Panc1 (cell line): ENCODE results near the gene ATRN. TPM values are rescaled to one million over a fixed set of nuclear protein-coding genes. Genes with fewer than 3 reads are reported as not detected.
"Not testable (repeated sequence)": the region's sequence is repeated elsewhere in the genome, so short reads cannot be mapped to it uniquely, and the experiment has no call there.

ENCODE experiments used
- ATAC-seq: fragments of 200-7000 bp; cut with Tn5 transposase; 2 replicates; pipeline ENCODE4 v1.9.1; 2020; ENCODE audit warnings: mild to moderate bottlenecking, moderate library complexity
- BruUV-seq: library from RNA; stranded (reverse); fragments of 400-500 nt; replicated peaks from 2 replicates; lab custom pipeline; 2021; lab: Mats Ljungman, UMichigan
- CTCF ChIA-PET: fragments of 300-600 bp; sonication (Branson Sonifier 250); formaldehyde crosslinking; loops from one replicate; lab custom pipeline; 2022; ENCODE audit warnings: antibody characterized with exemption; lab: Charles Lee
- POLR2A ChIA-PET: fragments of 300-600 bp; sonication (Branson Sonifier 250); formaldehyde crosslinking; loops from one replicate; lab custom pipeline; 2022; ENCODE audit warnings: antibody characterized with exemption; lab: Charles Lee
- DNase-seq: peaks from one replicate; pipeline ENCODE4 v3.0.0-alpha.2; 2010; ENCODE audit warnings: low read depth, low spot score
- H3K27ac ChIP-seq: 2 replicates; pipeline ENCODE4 v1.5.1; 2011; ENCODE audit warnings: mild to moderate bottlenecking, low read length, inconsistent platforms
- H3K27me3 ChIP-seq: fragments of 200-500 bp; sonication (Bioruptor generic); 2 replicates; pipeline ENCODE4 v1.6.0; 2014; ENCODE audit warnings: low read length, inconsistent platforms; ENCODE audit not compliant: control insufficient read depth, insufficient read depth
- H3K36me3 ChIP-seq: fragments of 200-500 bp; sonication (Bioruptor generic); 2 replicates; pipeline ENCODE4 v1.5.1; 2014; ENCODE audit warnings: inconsistent platforms, mild to moderate bottlenecking, low read length, moderate library complexity; ENCODE audit not compliant: control insufficient read depth, insufficient read depth
- H3K4me1 ChIP-seq: 2 replicates; pipeline ENCODE4 v1.5.1; 2011; ENCODE audit warnings: inconsistent platforms, mild to moderate bottlenecking, low read length, moderate library complexity; ENCODE audit not compliant: control insufficient read depth, insufficient read depth
- H3K4me3 ChIP-seq, 2 experiments: 2 replicates each; pipeline ENCODE4 v1.5.1; 2011 to 2012; ENCODE audit warnings: low read depth in 2 of 2, low read length in 2 of 2, mild to moderate bottlenecking in 2 of 2, inconsistent platforms in 1 of 2, moderate library complexity in 1 of 2
- H3K9me3 ChIP-seq: fragments of 200-500 bp; sonication (Bioruptor generic); 2 replicates; pipeline ENCODE4 v1.5.1; 2014; ENCODE audit warnings: low read depth, mild to moderate bottlenecking, inconsistent platforms, low read length, moderate library complexity; ENCODE audit not compliant: control insufficient read depth, insufficient read depth
- POLR2AphosphoS5 ChIP-seq: IDR thresholded peaks from 2 replicates; pipeline ENCODE4 v1.6.1; 2012; ENCODE audit warnings: mild to moderate bottlenecking, low read depth, low read length, moderate library complexity
- SIN3A ChIP-seq: IDR thresholded peaks from 2 replicates; pipeline ENCODE4 v1.6.1; 2012; ENCODE audit warnings: low read depth, mild to moderate bottlenecking, low read length, moderate library complexity, borderline replicate concordance; ENCODE audit not compliant: insufficient read depth
- TCF7L2 ChIP-seq: IDR thresholded peaks from 2 replicates; pipeline ENCODE4 v1.6.1; 2011; ENCODE audit warnings: mild to moderate bottlenecking, low read depth, low read length, inconsistent platforms
- in situ Hi-C: cut with HindIII; loops from 2 replicates; pipeline ENCODE4 v1.10.0; 2016; ENCODE audit warnings: low sequenced_read_pairs, low pct_unique_long_range_greater_than_20kb
- intact Hi-C: fragments of 100-400 bp; cut with micrococcal nuclease; formaldehyde crosslinking; loops from one replicate; pipeline ENCODE4 v1.10.0; 2022; ENCODE audit not compliant: unreplicated experiment
- total RNA-seq: library from RNA; stranded (reverse); gene quantifications from one replicate; pipeline ENCODE4 v1.2.1, GENCODE V29; 2021; ENCODE audit not compliant: unreplicated experiment
- TF ChIP-seq, protein P1 (sequence below): fragments of 450-650 bp; IDR thresholded peaks from 2 replicates; pipeline ENCODE4 v1.5.1; 2017; ENCODE audit warnings: mild to moderate bottlenecking
- TF ChIP-seq, protein P2 (sequence below), 2 experiments: IDR thresholded peaks; 2 replicates each; pipeline ENCODE4 v1.6.1; 2011 to 2012; ENCODE audit warnings: low read depth in 2 of 2, control low read depth in 1 of 2, low read length in 1 of 2, mild to moderate bottlenecking in 1 of 2, moderate library complexity in 1 of 2; ENCODE audit not compliant: insufficient read depth in 1 of 2

ATRN gene
- total RNA-seq, 1 experiment from 2014 or later = 33.8 TPM

DNA sequence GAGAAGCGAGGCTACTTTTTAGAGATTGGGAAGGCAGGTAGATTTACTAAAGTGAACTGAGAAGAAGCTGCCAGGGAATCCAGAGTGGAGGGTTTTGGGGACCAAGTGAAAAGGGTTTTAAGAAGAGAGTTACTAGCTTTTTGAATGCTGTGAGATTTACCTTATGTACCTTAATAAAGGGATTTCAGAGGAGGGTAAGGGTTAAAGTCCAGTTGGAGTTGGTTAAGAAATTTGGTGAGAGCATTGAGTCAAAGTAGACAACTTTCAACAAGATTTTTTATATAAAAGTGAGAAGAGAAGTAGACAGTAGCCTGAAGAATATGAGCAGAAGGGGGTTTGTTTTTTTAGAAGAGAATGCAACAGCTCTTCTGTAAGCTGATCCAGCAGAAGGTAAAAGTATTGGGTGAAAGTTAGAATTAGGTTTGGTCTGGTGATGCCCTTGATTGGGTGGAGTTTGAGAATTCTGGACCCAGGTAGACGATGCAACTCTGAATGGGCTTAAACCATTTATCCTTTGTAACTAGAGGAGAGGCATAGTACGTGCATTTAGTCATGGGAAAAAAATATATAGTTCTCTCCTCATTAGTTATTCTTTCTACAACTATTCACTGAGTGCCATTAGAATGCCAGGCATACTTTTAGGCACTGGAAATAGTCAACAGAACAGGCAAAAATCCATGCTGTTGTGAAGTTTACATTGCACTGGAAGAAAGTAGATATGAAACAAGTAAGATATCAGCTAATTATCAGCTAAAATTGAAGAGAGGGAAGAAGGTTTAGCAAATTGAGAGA lies 44.8 kb downstream of the ATRN start:
- no peak for ATAC-seq
- H3K27me3 ChIP-seq = no peaks in the 10 kb centered on the region
- in situ Hi-C loops = no loop called here
- intact Hi-C loops = no loop called here
- DNase-seq = no peak
- POLR2A ChIA-PET = no interaction called here
- no TSS peak for BruUV-seq
- H3K36me3 ChIP-seq = no peaks in the 10 kb centered on the region
- H3K4me3 ChIP-seq = no peak overlapping the region
- no peak overlapping the region for H3K27ac ChIP-seq
- CTCF ChIA-PET = no interaction called here
- H3K4me1 ChIP-seq = no peaks in the 10 kb centered on the region
- TF ChIP-seq SIN3A (no peak), POLR2AphosphoS5 (no peak), TCF7L2 (no peak)
- TF ChIP-seq, protein P1, sequence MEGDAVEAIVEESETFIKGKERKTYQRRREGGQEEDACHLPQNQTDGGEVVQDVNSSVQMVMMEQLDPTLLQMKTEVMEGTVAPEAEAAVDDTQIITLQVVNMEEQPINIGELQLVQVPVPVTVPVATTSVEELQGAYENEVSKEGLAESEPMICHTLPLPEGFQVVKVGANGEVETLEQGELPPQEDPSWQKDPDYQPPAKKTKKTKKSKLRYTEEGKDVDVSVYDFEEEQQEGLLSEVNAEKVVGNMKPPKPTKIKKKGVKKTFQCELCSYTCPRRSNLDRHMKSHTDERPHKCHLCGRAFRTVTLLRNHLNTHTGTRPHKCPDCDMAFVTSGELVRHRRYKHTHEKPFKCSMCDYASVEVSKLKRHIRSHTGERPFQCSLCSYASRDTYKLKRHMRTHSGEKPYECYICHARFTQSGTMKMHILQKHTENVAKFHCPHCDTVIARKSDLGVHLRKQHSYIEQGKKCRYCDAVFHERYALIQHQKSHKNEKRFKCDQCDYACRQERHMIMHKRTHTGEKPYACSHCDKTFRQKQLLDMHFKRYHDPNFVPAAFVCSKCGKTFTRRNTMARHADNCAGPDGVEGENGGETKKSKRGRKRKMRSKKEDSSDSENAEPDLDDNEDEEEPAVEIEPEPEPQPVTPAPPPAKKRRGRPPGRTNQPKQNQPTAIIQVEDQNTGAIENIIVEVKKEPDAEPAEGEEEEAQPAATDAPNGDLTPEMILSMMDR = no peak
- TF ChIP-seq, protein P2, sequence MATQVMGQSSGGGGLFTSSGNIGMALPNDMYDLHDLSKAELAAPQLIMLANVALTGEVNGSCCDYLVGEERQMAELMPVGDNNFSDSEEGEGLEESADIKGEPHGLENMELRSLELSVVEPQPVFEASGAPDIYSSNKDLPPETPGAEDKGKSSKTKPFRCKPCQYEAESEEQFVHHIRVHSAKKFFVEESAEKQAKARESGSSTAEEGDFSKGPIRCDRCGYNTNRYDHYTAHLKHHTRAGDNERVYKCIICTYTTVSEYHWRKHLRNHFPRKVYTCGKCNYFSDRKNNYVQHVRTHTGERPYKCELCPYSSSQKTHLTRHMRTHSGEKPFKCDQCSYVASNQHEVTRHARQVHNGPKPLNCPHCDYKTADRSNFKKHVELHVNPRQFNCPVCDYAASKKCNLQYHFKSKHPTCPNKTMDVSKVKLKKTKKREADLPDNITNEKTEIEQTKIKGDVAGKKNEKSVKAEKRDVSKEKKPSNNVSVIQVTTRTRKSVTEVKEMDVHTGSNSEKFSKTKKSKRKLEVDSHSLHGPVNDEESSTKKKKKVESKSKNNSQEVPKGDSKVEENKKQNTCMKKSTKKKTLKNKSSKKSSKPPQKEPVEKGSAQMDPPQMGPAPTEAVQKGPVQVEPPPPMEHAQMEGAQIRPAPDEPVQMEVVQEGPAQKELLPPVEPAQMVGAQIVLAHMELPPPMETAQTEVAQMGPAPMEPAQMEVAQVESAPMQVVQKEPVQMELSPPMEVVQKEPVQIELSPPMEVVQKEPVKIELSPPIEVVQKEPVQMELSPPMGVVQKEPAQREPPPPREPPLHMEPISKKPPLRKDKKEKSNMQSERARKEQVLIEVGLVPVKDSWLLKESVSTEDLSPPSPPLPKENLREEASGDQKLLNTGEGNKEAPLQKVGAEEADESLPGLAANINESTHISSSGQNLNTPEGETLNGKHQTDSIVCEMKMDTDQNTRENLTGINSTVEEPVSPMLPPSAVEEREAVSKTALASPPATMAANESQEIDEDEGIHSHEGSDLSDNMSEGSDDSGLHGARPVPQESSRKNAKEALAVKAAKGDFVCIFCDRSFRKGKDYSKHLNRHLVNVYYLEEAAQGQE (IDR thresholded peaks at IDR 0.05; ENCODE audit: insufficient read depth in 1 of 2, low read depth in 2 of 2, low read length in 1 of 2) = no peak
- no peaks in the 10 kb centered on the region for H3K9me3 ChIP-seq

DNA sequence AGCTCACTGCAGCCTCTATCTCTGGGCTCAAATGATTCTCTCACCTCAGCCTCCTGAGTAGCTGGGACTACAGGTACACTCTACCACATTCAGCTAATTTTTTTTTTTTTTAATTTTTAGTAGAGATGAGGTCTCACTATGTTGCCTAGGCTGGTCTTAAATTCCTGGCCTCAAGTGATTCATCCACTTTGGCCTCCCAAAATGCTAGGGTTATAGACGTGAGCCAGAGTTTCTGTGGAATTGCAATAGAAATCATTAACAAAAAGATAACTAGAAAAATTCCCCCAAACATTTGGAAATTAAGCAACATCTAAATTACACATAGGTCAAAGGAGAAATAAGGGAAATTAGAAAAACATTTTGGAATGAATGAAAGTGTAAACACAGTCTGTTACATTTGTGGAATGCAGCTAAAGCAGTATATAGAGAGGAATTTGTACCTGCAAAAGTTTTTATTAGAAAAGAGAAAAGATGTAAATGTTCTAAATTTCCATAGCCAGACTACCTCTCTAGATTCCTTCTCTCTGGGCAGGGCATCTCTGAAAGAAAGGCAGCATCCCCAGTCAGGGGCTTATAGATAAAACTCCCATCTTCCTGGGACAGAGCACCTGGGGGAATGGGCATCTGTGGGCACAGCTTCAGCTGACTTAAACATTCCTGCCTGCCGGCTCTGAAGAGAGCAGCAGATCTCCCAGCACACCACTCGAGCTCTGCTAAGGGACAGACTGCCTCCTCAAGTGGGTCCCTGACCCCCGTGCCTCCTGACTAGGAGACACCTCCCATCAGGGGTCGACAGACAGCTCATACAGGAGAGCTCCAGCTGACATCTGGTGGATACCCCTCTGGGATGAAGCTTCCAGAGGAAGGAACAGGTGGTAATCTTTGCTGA lies 51.3 kb downstream of the ATRN start:
- Histone ChIP-seq H3K27ac (no peak overlapping the region), H3K27me3 (no peaks in the 10 kb centered on the region), H3K36me3 (no peaks in the 10 kb centered on the region), H3K4me1 (no peaks in the 10 kb centered on the region), H3K9me3 (no peaks in the 10 kb centered on the region), H3K4me3 (no peak overlapping the region)
- in situ Hi-C loops = no loop called here
- CTCF ChIA-PET = no interaction called here
- BruUV-seq = no TSS peak
- TF ChIP-seq, protein P2 (IDR thresholded peaks at IDR 0.05; ENCODE audit: insufficient read depth in 1 of 2, low read depth in 2 of 2, low read length in 1 of 2) = no peak
- TF ChIP-seq, protein P1 = no peak
- TF ChIP-seq POLR2AphosphoS5 = no peak
- TF ChIP-seq SIN3A = no peak
- no peak for TF ChIP-seq TCF7L2
- POLR2A ChIA-PET = no interaction called here
- no peak for DNase-seq
- intact Hi-C loops = no loop called here
- ATAC-seq = no peak

DNA sequence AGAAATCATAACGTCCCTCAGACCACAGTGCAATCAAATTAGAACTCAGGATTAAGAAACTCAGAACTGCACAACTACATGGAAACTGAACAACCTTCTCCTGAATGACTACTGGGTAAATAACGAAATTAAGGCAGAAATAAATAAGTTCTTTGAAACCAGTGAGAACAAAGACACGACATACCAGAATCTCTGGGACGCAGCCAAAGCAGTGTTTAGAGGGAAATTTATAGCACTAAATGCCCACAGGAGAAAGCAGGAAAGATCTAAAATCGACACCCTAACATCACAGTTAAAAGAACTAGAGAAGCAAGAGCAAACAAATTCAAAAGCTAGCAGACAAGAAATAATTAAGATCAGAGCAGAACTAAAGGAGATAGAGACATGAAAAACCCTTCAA lies 53.9 kb downstream of the ATRN start:
- H3K4me3 ChIP-seq, BruUV-seq, H3K4me1 ChIP-seq, intact Hi-C loops, in situ Hi-C loops, ATAC-seq, CTCF ChIA-PET, POLR2A ChIA-PET, H3K27ac ChIP-seq, DNase-seq, H3K27me3 ChIP-seq, H3K36me3 ChIP-seq, H3K9me3 ChIP-seq: not testable (repeated sequence)
